ENCODE results near the gene GLIS1. TPM values are rescaled to one million over a fixed set of nuclear protein-coding genes. Genes with fewer than 3 reads are reported as not detected.

The GLIS1 gene
- total and polyA plus RNA-seq, 10 of the 15 experiments (the other 5 are each of a cell fraction or from before 2014, with no cell fraction given) = not detected

DNA sequence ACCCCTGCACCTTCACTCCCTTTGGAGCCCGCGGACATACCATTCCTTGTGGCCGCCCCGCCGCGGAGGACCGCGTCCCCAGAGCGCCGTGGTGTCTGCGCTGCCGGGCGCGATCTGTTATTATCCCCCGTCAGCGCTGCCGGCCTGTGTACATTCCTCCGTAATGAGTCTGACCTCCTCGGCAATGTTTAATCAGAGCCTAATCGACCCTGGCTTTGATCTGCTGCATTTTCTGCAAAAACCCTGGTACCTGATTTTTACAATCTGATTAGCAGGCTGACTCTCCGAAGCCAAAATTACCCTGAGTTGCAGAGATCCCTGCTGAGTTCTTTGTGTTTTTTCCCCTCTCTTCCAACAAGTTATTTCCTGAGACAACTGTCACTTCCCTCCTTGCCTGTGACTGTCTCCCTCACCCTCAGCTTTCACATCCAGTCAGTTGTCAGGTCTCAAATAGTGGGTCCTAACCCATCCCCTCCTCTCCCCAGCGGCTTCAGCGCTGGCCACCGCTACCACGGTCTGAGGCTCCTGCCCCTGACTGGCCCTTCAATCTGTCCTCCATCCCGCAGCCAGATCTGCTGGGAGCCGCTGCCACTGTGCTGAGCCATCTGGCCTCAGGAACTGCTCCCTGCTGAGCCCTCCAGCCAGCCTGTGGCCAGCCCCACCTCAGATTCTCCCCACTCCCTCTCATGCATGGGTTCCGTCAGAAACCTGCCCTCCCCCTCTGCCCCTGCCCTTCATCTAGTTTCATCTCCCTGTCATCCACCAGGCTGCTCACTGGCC lies 53.5 kb downstream of the GLIS1 start:
- no peak overlapping the region for H3K27ac ChIP-seq (ENCODE audit: control insufficient read depth, insufficient read depth)
- no peak for TF ChIP-seq ZNF384 (IDR thresholded peaks at IDR 0.05; ENCODE audit: borderline replicate concordance, low read depth, low read length)
- TF ChIP-seq ZSCAN29 (IDR thresholded peaks at IDR 0.05) = no peak
- no peak for TF ChIP-seq TCF12 (IDR thresholded peaks at IDR 0.05; ENCODE audit: low read depth, low read length)
- no peak for TF ChIP-seq IKZF1 (conservative IDR thresholded peaks at IDR 0.05)
- no peak for TF ChIP-seq SMARCA5 (IDR thresholded peaks at IDR 0.05)
- intact Hi-C loops (cut with micrococcal nuclease; ENCODE audit: unreplicated experiment) = no loop called here
- no peak overlapping the region for H3K4me2 ChIP-seq (ENCODE audit: control insufficient read depth, insufficient read depth)
- no peak overlapping the region for H3K4me3 ChIP-seq
- no peaks in the 10 kb centered on the region for H4K20me1 ChIP-seq (ENCODE audit: control insufficient read depth, insufficient read depth)
- no peaks in the 10 kb centered on the region for H3K36me3 ChIP-seq (ENCODE audit: control insufficient read depth in 2 of 2, insufficient read depth in 2 of 2, low read length in 1 of 2)
- peaks cover 0 to 9% of the 10 kb centered on the region in 2 experiments; a peak in 2 of 4 replicates for H3K27me3 ChIP-seq (replicated peaks in 1 of 2; ENCODE audit: control insufficient read depth in 2 of 2, insufficient read depth in 2 of 2, low read length in 1 of 2)
- ATAC-seq (no peak), DNase-seq (ENCODE audit: low read depth, low spot score) (no peak), FAIRE-seq (no peak)
- RAD21 ChIA-PET (ENCODE audit: unreplicated experiment) = no interaction called here
- CTCF ChIA-PET = interaction anchor here (0.7 to 1.2 kb wide), 2 partner anchors 199 to 274 kb away, joined by 3 read pairs; no protein-coding TSS in a partner anchor
- WGBS (ENCODE audit: insufficient coverage, insufficient replicate concordance, low lambda C conversion rate, missing lambda C conversion rate) = 52% methylated on average over 27 of the region's 28 CpGs
- no TSS peak for BruUV-seq (replicated peaks)
- H3K4me1 ChIP-seq (ENCODE audit: control insufficient read depth, insufficient read depth, low read length) = no peaks in the 10 kb centered on the region
- in situ Hi-C loops (cut with MboI) = no loop called here
- H3K9me3 ChIP-seq (replicated peaks; ENCODE audit: control insufficient read depth, insufficient read depth, low read length) = no peaks in the 10 kb centered on the region
- no peak overlapping the region for H2AFZ ChIP-seq (ENCODE audit: control insufficient read depth, low read depth, low read length)
- POLR2A ChIA-PET = no interaction called here
- no peaks in the 10 kb centered on the region for H3K79me2 ChIP-seq (ENCODE audit: control insufficient read depth, insufficient read depth, low read length)
- H3K9ac ChIP-seq (ENCODE audit: control insufficient read depth, insufficient read depth, low read length) = no peak overlapping the region
- SMC1A ChIA-PET (ENCODE audit: uncharacterized antibody, unreplicated experiment) = no interaction called here

DNA sequence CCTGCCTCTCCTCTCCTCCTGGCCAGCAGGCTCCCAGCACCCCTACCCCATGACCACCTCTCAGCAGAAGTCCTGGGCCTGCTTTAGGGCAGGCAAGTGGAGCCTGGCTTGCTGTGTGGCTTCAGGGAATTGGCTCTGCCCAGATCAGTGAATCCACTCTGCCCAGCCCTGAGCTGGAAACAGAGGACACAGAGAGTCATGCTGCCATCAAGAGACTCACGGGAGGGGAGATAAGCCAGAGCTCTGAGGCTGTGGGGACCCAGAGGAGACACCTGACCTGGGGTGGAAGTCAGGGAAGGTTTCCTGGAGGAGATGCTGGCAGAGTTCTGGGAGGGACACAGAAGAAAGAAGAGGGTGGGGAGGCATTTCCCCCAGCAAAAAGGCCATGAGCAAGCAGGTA lies 54.2 kb downstream of the GLIS1 start:
- Histone ChIP-seq H3K9ac (ENCODE audit: control insufficient read depth, insufficient read depth, low read length) (no peak overlapping the region), H3K4me3 (no peak overlapping the region), H3K36me3 (ENCODE audit: control insufficient read depth in 2 of 2, insufficient read depth in 2 of 2, low read length in 1 of 2) (no peaks in the 10 kb centered on the region), H4K20me1 (ENCODE audit: control insufficient read depth, insufficient read depth) (no peaks in the 10 kb centered on the region), H3K9me3 (replicated peaks; ENCODE audit: control insufficient read depth, insufficient read depth, low read length) (no peaks in the 10 kb centered on the region), H3K79me2 (ENCODE audit: control insufficient read depth, insufficient read depth, low read length) (no peaks in the 10 kb centered on the region), H3K27me3 (replicated peaks in 1 of 2; ENCODE audit: control insufficient read depth in 2 of 2, insufficient read depth in 2 of 2, low read length in 1 of 2) (peaks cover 0 to 11% of the 10 kb centered on the region in 2 experiments; a peak in 2 of 4 replicates), H3K4me2 (ENCODE audit: control insufficient read depth, insufficient read depth) (no peak overlapping the region), H3K4me1 (ENCODE audit: control insufficient read depth, insufficient read depth, low read length) (no peaks in the 10 kb centered on the region), H3K27ac (ENCODE audit: control insufficient read depth, insufficient read depth) (no peak overlapping the region), H2AFZ (ENCODE audit: control insufficient read depth, low read depth, low read length) (no peak overlapping the region)
- DNase-seq (ENCODE audit: low read depth, low spot score) = no peak
- SMC1A ChIA-PET (ENCODE audit: uncharacterized antibody, unreplicated experiment) = no interaction called here
- WGBS (ENCODE audit: insufficient coverage, insufficient replicate concordance, low lambda C conversion rate, missing lambda C conversion rate) = 0% methylated on average over 1 of the region's 1 CpG
- no peak for ATAC-seq
- CTCF ChIA-PET = interaction anchor here (0.6 to 1.2 kb wide), 2 partner anchors 11 to 275 kb away, joined by 3 read pairs; no protein-coding TSS in a partner anchor
- POLR2A ChIA-PET = no interaction called here
- no peak for FAIRE-seq
- intact Hi-C loops (cut with micrococcal nuclease; ENCODE audit: unreplicated experiment) = no loop called here
- no TSS peak for BruUV-seq (replicated peaks)
- in situ Hi-C loops (cut with MboI) = no loop called here
- RAD21 ChIA-PET (ENCODE audit: unreplicated experiment) = no interaction called here
- TF ChIP-seq, protein P1, sequence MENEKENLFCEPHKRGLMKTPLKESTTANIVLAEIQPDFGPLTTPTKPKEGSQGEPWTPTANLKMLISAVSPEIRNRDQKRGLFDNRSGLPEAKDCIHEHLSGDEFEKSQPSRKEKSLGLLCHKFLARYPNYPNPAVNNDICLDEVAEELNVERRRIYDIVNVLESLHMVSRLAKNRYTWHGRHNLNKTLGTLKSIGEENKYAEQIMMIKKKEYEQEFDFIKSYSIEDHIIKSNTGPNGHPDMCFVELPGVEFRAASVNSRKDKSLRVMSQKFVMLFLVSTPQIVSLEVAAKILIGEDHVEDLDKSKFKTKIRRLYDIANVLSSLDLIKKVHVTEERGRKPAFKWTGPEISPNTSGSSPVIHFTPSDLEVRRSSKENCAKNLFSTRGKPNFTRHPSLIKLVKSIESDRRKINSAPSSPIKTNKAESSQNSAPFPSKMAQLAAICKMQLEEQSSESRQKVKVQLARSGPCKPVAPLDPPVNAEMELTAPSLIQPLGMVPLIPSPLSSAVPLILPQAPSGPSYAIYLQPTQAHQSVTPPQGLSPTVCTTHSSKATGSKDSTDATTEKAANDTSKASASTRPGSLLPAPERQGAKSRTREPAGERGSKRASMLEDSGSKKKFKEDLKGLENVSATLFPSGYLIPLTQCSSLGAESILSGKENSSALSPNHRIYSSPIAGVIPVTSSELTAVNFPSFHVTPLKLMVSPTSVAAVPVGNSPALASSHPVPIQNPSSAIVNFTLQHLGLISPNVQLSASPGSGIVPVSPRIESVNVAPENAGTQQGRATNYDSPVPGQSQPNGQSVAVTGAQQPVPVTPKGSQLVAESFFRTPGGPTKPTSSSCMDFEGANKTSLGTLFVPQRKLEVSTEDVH (IDR thresholded peaks at IDR 0.05; ENCODE audit: low read depth, partially characterized antibody) = no peak
- TF ChIP-seq BACH1 (IDR thresholded peaks at IDR 0.05; ENCODE audit: borderline replicate concordance) (no peak), NFYB (IDR thresholded peaks at IDR 0.05; ENCODE audit: insufficient read depth, low read depth, low read length) (no peak)
- TF ChIP-seq, protein P2, sequence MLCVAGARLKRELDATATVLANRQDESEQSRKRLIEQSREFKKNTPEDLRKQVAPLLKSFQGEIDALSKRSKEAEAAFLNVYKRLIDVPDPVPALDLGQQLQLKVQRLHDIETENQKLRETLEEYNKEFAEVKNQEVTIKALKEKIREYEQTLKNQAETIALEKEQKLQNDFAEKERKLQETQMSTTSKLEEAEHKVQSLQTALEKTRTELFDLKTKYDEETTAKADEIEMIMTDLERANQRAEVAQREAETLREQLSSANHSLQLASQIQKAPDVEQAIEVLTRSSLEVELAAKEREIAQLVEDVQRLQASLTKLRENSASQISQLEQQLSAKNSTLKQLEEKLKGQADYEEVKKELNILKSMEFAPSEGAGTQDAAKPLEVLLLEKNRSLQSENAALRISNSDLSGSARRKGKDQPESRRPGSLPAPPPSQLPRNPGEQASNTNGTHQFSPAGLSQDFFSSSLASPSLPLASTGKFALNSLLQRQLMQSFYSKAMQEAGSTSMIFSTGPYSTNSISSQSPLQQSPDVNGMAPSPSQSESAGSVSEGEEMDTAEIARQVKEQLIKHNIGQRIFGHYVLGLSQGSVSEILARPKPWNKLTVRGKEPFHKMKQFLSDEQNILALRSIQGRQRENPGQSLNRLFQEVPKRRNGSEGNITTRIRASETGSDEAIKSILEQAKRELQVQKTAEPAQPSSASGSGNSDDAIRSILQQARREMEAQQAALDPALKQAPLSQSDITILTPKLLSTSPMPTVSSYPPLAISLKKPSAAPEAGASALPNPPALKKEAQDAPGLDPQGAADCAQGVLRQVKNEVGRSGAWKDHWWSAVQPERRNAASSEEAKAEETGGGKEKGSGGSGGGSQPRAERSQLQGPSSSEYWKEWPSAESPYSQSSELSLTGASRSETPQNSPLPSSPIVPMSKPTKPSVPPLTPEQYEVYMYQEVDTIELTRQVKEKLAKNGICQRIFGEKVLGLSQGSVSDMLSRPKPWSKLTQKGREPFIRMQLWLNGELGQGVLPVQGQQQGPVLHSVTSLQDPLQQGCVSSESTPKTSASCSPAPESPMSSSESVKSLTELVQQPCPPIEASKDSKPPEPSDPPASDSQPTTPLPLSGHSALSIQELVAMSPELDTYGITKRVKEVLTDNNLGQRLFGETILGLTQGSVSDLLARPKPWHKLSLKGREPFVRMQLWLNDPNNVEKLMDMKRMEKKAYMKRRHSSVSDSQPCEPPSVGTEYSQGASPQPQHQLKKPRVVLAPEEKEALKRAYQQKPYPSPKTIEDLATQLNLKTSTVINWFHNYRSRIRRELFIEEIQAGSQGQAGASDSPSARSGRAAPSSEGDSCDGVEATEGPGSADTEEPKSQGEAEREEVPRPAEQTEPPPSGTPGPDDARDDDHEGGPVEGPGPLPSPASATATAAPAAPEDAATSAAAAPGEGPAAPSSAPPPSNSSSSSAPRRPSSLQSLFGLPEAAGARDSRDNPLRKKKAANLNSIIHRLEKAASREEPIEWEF (IDR thresholded peaks at IDR 0.05; ENCODE audit: insufficient replicate concordance, low read depth, low read length) = no peak

Data from GM12878 (cell line).